ENCODE data around the gene TMEM109.

The TMEM109 gene

GRCh38 chr11:60905551-60906113 lies 8.3 kb upstream of the TMEM109 start (continued):
- TF ChIP-seq ATF2 (tag by site-specific recombination; IDR thresholded peaks at IDR 0.05; ENCODE audit: low read depth), result peak; percentile 86

DNA sequence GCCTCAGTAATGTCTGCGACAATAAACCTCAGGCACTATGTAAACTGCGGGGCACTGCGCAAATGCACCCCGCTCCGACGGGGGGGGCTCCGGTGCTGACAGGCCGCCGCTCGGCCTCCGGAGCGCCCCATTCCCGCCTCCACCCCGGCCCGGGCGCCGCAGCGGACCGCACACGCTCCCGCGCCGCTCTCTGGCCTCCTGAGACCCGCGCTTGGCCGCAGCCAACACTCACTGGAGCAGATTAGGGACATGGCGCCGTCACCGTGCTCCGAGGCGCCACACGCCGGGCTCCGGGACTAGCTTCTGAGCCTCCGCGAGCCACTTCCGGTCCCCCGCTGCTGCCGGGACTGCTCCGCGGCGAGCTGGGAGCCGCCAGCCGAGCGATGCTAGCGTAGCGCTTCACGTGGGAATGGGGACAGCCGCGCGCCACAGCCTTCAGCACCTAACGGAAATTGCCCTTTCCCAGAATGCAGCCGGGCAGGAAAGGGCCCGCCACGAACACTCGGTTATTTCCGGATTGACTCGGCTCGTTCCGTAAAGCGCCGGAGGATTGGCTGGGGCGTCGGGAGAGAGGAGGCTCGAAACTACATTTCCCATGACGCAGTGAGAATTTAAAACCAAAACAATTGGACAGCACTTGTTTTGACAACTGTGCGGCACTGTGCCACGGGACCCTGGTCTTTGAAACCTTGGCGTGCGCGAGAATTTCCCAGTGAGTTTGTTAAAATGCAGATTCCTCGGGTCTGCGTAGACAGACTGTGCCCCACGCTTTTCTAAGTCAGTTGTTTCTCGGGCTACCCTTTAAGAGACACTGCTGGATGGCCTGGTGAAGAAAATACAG lies 7.6 kb upstream of the TMEM109 start, which contains the start of gene PRPF19:
Gene PRPF19, minus strand, starts transcription at position 454 of the 841 bp plus-strand sequence. Its CDS starts 203 bp downstream, at position 251.
- ChIA-PET POLR2A (interaction anchor here (0.8 to 2.8 kb wide), 7 partner anchors 9 to 20 kb away, joined by 3 to 36 read pairs (median 5); partner anchors contain the start of genes TMEM109 and TMEM132A), CTCF (interaction anchor here (2.9 kb wide), 1 partner anchor 75 kb away, joined by 19 read pairs; no protein-coding TSS in a partner anchor)
- H3K4me3 ChIP-seq (ENCODE audit: low read depth, low read length), result peak within 1 kb of the TSS; percentile 88
- peaks cover 0 to 35% of the 10 kb centered on the region in 2 experiments; a peak in 1 of 3 replicates for H3K36me3 ChIP-seq (ENCODE audit: control insufficient read depth in 2 of 2, insufficient read depth in 1 of 2, low read length in 2 of 2)
- H3K27ac ChIP-seq (ENCODE audit: extremely low read depth, low read depth, low read length), result peak within 1 kb of the TSS; percentile 84
- no peaks in the 10 kb centered on the region; the same call in 1 of the 2 replicates for H3K4me1 ChIP-seq (ENCODE audit: control insufficient read depth, insufficient read depth, low read length)
- no peaks in the 10 kb centered on the region for H3K9me3 ChIP-seq (ENCODE audit: control insufficient read depth, insufficient read depth, low read depth, low read length)
- TF ChIP-seq ZBTB6 (tag by site-specific recombination; IDR thresholded peaks at IDR 0.05), result no peak
- TF ChIP-seq ZNF510 (tag by site-specific recombination; IDR thresholded peaks at IDR 0.05; ENCODE audit: insufficient replicate concordance), result no peak
- TF ChIP-seq FEZF1 (tag by site-specific recombination; IDR thresholded peaks at IDR 0.05), result no peak
- TF ChIP-seq, protein P1, sequence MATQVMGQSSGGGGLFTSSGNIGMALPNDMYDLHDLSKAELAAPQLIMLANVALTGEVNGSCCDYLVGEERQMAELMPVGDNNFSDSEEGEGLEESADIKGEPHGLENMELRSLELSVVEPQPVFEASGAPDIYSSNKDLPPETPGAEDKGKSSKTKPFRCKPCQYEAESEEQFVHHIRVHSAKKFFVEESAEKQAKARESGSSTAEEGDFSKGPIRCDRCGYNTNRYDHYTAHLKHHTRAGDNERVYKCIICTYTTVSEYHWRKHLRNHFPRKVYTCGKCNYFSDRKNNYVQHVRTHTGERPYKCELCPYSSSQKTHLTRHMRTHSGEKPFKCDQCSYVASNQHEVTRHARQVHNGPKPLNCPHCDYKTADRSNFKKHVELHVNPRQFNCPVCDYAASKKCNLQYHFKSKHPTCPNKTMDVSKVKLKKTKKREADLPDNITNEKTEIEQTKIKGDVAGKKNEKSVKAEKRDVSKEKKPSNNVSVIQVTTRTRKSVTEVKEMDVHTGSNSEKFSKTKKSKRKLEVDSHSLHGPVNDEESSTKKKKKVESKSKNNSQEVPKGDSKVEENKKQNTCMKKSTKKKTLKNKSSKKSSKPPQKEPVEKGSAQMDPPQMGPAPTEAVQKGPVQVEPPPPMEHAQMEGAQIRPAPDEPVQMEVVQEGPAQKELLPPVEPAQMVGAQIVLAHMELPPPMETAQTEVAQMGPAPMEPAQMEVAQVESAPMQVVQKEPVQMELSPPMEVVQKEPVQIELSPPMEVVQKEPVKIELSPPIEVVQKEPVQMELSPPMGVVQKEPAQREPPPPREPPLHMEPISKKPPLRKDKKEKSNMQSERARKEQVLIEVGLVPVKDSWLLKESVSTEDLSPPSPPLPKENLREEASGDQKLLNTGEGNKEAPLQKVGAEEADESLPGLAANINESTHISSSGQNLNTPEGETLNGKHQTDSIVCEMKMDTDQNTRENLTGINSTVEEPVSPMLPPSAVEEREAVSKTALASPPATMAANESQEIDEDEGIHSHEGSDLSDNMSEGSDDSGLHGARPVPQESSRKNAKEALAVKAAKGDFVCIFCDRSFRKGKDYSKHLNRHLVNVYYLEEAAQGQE (tag by site-specific recombination; IDR thresholded peaks at IDR 0.05), result peak; percentile 26
- TF ChIP-seq ZNF692 (tag by site-specific recombination; IDR thresholded peaks at IDR 0.05), result peak; percentile 54; the same call in 1 of the 2 replicates
- TF ChIP-seq BCL11B (tag by site-specific recombination; IDR thresholded peaks at IDR 0.05; ENCODE audit: low read depth), result no peak
- no peak for TF ChIP-seq ZNF266 (tag by site-specific recombination; IDR thresholded peaks at IDR 0.05; ENCODE audit: low read depth)
- TF ChIP-seq HOXA7 (CRISPR knock-in tag; IDR thresholded peaks at IDR 0.05; ENCODE audit: borderline replicate concordance), result no peak
- TF ChIP-seq, protein P2, sequence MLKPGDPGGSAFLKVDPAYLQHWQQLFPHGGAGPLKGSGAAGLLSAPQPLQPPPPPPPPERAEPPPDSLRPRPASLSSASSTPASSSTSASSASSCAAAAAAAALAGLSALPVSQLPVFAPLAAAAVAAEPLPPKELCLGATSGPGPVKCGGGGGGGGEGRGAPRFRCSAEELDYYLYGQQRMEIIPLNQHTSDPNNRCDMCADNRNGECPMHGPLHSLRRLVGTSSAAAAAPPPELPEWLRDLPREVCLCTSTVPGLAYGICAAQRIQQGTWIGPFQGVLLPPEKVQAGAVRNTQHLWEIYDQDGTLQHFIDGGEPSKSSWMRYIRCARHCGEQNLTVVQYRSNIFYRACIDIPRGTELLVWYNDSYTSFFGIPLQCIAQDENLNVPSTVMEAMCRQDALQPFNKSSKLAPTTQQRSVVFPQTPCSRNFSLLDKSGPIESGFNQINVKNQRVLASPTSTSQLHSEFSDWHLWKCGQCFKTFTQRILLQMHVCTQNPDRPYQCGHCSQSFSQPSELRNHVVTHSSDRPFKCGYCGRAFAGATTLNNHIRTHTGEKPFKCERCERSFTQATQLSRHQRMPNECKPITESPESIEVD (tag by site-specific recombination; IDR thresholded peaks at IDR 0.05), result no peak
- TF ChIP-seq ZNF37A (tag by site-specific recombination; IDR thresholded peaks at IDR 0.05), result no peak
- TF ChIP-seq, protein P3, sequence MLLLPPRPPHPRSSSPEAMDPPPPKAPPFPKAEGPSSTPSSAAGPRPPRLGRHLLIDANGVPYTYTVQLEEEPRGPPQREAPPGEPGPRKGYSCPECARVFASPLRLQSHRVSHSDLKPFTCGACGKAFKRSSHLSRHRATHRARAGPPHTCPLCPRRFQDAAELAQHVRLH (tag by site-specific recombination; IDR thresholded peaks at IDR 0.05), result no peak
- TF ChIP-seq ZNF184 (tag by site-specific recombination; IDR thresholded peaks at IDR 0.05), result no peak
- TF ChIP-seq ZNF76 (tag by site-specific recombination; IDR thresholded peaks at IDR 0.05; ENCODE audit: borderline replicate concordance, low read depth), result peak; percentile 88
- TF ChIP-seq ZNF292 (tag by site-specific recombination; IDR thresholded peaks at IDR 0.05; ENCODE audit: borderline replicate concordance, low read depth), result no peak
- no peak for TF ChIP-seq ZNF24 (tag by site-specific recombination; IDR thresholded peaks at IDR 0.05)
- 0 out of 2 replicates have a peak, but pooled peaks have one; percentile 30 for TF ChIP-seq ZNF518A (tag by site-specific recombination; conservative IDR thresholded peaks at IDR 0.05; ENCODE audit: low read depth)

Data from HEK293 (cell line).